Lung microvascular endothelial cell (primary cell): ENCODE data around the gene KDM5C. TPM values are rescaled to one million over a fixed set of nuclear protein-coding genes. Genes with fewer than 3 reads are reported as not detected.
A peak's percentile ranks its signal among the peaks of the same experiment; 100 is the strongest.

Experiments used
- DNase-seq, 2 donors: peaks; one replicate each; pipeline versions ENCODE4 v3.0.0 to v3.0.0-alpha.2; 2010; ENCODE audit warnings: low read depth in 2 of 2
- total RNA-seq: library from RNA; depleted of rRNA; stranded (reverse); fragments of >200 nt; gene quantifications from 2 replicates; pipeline ENCODE4 v1.2.1, GENCODE V29; 2014

The KDM5C gene
- total RNA-seq, 1 donor from 2014 or later = 49.8 TPM

DNA sequence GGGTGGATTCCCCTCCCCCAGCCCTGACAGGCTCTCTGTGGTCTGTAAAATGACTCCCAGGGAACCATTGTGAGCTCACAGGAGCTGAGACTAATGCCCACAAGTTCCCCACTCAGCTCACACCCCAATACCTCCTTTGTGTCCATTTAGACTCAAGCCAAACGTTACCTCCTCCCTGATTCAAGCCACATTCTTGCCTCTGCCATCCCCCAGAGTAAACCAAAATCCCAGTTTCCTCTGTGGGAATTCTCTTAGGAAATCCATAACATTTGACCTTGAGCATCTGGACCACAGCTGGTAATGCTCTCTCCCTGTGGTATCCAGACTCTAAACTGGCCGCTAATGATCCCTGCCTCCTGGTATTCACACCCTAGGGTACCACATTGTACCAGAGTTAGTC, 26.3 kb upstream of the KDM5C start:
- no peak for DNase-seq

DNA sequence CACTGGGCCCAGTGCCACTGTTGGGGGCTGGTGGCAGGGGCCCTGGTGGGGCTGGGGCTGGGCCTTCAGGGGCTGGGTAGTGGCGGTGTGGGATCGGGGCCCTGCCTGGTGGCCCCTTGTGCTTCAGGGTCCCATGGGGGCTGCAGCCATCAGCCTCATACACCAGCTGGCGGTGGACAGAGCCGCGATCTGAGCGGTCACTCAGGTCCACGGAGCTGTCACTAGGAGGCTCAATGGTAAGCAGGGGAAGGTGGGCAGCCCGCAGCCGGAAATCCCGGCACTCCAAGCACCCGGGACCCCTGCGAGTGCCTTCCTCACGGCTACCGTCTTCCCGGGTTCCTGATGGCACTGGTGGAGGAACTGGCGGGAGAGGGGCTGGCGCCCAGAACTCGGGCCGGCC, 25.5 kb upstream of the KDM5C start:
- DNase-seq = no peak

DNA sequence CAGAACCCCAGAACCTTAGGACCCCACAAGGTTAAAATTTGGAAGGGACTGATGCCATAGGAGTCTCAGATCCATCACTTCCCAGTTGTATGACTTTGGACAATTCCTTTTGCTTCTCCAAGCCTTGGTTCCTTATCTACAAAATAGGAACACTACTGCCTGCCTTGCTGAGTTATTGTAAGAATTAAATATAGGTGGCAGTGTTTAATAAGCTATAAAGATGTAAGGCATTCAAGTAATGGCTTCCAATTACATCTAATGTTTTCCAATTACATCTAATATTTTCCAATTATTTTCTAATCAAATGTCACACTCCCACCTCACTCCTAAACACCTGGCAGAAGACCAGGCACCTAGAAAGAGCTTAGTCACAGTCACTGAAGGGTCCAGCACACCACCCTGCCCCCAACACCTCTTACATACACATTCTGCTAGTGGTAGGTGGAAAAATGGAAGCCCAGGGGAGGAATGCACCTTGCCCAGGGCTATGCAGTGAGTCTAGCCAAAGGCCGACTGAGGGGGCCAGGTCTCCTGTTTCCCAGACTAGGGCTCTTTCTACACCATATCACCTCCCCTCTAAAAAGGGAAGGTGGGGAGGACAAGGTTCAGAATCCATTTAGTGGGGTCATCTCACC, 24.5 kb upstream of the KDM5C start:
- DNase-seq = no peak

DNA sequence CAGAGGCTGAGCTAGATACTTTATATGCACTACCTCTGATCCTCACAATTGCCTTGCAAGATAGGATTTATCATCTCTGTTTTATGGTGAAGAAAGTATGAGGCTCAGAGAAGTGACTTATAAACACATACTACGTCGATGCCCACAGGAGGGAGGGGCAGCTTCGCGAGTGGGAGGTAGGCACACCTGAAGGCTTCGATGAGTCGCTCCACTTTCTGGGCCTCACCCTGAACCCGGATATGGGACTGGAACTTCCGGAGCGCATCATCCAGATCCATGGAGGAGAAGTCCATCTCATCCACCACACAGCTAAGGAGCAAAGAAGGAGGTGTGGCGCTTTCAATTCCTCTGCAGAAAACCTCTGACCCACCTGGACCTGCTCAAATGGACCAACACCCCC, 22.9 kb upstream of the KDM5C start:
- DNase-seq = no peak

DNA sequence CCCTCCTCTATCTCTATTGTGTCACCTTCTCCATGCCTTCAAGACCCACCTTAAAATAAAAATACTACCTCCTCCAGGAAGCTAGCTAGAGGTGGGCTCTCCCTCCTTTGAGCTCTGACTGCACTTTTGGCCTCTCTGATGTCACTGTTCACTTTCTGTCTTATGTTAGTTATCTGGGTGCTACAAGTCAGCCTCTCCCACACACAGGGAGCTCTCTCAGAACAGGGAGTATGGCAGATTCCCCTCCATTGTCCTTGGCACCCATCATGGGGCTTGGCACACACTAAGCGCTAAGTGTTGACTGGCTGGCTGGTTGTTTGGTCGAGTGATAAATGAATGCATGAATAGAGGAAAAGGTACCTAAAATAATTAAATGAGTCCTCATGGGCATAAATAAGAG, 21.2 kb upstream of the KDM5C start:
- DNase-seq = no peak

DNA sequence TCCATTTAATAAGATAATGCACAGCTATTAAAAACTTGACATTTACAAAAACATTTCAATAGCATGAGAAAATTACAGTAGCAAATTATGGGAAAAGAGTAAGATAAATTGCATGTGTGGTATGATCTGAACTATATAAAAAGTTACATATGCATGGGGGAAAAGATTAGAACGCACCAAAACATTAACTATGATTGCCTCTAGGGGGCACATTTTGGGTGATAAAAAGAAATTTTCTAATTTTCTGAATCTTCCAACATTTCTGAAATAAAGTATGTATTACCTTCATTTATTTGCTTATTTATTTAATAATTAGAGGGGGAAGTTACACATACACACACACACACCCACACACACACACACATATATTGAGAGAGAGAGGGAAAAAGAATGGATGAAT, 19.6 kb upstream of the KDM5C start:
- DNase-seq = no peak

DNA sequence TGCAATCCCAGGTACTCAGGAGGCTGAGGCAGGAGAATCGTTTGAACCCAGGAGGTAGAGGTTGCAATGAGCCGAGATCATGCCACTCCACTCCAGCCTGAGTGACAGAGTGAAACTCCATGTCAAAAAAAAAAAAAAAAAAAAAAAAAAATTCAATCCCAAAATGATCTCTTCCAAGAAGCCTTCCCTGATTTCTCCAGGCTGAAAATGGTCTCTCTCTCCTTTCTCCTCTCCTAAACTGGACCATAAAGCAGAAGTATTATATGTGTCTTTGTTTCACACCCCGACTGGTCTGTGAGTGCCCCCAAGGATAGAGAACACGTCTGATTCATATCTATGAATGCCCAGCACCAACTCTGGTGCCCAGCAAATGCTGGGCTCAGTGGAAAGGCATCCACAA, 17.3 kb upstream of the KDM5C start:
- no peak for DNase-seq

DNA sequence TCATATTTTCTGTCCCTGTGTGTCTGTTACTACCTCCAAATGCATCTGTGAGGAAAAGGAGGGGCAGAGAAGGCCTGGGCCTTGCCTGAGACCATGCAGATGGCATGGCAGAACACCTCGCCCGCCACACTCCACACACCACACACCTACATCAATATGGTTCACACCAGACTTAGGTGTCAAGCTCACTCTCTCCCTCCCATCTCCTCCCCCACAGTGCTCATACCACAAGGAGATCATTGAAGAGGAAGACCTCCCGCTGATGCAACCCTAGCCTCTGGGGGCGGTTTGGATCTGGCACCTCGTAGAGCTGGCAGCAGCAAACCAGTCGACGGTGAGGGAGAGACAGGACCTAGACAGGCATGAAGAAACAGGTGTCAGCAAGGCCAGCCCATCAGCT, 16.6 kb upstream of the KDM5C start:
- DNase-seq = no peak

DNA sequence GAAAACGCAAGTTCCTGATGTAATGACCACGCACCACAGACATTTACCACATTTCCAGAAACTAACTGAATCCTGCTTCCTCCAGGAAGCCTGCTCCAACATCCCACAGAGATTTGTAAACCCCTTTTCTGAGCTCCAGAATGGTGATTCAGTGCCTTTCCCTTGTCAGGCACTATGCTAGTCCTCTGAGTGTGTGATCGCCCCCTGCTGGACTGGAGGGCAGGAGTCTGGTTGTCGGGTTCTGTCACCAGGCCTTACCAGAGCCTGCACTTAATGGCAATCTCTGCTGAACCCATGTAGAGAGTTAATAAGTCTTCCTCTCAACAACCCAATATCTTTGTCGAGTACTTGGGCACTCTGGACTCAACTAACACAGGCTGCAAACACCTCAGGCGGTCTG, 14.5 kb upstream of the KDM5C start:
- DNase-seq = no peak

DNA sequence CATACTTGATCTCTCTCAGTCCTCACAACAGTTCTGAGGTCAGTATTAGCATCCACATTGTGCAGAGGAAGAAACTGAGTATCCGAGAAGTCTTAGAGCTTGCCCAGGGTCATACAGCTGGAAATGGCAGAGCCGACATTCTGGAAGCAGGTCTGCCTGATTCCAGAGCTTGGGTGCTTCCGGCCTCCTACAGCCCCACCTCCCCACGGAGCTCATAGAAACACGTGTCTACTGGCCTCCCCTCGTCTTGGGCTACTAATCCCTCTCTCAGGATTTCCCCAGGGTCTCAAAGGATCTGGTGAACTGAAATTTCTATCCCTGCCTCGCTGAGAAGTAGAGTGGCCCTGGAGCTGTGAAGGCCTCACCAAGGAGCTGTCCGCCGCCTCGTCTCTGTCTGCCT, 12.0 kb upstream of the KDM5C start:
- DNase-seq = no peak

DNA sequence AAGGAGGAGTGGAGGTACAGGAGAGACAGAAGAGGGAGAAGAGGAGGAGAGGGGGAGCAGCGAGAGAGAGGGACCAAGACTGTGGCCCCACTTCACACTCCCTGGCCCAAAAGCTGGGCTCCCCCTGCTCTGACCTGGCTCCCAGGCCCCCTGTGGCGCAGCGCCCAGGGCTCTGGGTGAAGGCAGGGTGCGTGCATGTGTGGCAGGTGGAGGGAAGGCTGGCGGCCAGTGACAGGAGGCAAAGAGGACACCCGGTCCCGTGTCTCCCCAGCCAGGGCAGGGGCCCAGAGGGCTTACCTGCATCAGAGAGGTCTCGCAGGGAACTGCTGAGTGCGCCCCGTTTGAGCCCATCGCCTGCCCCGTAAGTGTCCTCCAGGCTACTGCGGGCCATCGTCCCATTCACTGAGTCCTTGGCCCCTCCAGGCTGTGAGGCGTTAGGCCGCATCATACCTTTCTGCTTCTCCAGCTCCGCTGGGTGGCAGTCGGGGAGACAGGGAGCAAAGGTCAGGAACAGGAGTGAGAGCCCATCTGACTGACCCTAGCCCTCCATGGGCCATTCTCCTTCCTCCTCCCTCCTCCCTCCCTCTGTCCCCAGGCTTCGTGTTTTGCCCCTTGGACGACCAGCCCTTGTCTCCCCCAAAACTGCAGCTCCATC, 11.1 kb upstream of the KDM5C start:
- no peak for DNase-seq

DNA sequence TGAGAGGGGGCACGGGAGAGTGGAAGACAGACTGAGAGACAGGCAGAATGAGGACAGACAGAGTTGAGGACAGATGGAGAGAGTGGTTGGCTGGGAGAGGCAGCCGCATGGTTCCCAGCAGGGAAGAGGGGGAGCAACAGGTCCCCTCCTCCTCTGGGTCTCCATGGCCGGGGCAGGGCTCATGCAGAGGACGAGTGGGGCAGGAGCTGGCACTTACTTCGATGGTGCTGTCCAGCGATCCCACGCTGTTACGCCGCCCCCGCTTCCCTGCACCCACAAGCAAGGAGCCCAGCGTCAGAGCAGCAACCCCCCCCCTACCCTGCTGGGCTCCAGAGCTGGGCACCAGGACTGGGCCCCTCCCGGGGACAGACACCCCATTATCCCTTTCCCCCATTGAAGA, 10.6 kb upstream of the KDM5C start:
- no peak for DNase-seq

DNA sequence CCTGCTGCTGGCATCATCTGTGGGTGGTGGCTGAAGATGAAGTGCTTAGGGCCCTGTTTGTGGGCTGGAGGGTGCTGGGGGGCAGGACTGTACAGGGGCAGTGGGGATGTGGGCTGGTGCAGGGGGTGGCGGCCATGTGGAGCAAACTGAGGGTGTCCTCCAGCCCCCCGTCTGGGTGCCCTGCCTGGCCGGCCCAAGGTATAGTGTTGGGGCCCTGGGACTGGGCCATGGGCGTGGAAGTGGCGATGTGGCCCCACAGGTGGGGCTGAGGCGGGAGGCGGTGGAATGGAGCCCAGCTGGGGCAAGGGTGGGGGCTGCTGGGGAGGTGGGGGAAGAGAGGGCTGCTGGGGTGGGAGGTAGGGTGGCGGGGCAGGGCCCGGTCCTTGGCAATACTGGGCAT, 9.5 kb upstream of the KDM5C start:
- no peak for DNase-seq

DNA sequence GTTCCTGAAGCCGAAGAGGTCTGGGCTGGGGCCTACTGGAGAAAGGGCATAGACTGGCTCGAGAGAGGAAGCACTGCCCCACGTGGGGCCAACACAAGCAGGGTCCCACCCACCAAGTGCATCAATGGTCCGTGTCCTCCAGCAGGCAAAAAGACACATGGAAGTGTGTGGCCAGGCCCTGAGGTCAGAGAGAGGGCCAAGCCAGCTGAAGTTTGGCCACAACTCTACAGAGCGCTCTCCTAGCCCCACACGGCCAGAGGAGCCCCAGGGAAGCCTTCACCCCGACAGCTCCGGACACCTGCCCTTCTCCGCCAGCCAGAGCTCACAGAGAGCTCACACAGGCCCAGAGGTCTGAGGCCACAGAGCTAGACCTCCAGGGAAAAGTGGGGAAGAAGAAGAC, 8.5 kb upstream of the KDM5C start:
- DNase-seq = no peak

DNA sequence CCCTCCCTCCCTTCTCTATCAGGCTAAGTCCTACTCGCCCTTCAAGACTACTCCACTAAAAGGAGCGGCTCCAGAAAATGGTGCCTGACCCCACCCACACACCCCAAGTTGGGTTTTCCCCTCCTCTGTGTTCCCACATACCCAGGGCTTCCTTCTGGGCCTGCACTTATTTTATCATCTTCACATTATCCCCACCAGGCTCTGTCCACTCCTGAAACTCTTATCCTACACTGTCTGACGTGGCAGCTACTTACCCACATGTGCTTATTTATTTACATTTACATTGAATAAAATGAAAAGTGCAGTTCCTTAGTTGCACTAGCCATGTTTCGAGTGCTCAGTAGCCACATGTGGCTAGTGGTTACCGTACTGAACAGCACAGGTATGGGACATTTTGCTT, 5.1 kb upstream of the KDM5C start:
- no peak for DNase-seq

DNA sequence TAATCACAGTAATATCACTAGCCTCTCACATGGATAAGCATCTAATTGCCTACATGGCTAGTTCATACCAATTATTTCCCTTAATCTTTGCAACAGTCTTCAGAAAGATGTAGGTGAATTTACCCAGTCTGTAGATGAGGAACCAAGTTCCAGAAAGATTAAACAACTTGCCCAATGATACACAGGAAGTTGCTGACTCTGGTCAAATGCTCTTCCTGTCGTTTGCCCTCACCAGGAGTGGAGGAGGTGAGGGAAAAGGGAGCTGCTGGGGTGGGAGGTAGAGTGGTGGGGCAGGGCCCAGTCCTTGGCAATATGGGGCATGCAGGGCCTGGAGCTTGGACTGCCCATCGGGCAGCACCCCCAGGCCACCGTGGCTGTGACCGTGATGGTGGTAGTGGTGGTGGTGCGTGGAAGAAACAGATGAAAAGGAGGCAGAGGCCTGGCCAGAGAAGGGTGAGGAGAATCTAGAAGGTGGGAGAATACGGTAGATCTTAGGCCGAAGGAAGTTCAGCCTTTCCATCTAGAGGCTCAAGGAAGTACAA, 2.3 kb upstream of the KDM5C start:
- no peak for DNase-seq

DNA sequence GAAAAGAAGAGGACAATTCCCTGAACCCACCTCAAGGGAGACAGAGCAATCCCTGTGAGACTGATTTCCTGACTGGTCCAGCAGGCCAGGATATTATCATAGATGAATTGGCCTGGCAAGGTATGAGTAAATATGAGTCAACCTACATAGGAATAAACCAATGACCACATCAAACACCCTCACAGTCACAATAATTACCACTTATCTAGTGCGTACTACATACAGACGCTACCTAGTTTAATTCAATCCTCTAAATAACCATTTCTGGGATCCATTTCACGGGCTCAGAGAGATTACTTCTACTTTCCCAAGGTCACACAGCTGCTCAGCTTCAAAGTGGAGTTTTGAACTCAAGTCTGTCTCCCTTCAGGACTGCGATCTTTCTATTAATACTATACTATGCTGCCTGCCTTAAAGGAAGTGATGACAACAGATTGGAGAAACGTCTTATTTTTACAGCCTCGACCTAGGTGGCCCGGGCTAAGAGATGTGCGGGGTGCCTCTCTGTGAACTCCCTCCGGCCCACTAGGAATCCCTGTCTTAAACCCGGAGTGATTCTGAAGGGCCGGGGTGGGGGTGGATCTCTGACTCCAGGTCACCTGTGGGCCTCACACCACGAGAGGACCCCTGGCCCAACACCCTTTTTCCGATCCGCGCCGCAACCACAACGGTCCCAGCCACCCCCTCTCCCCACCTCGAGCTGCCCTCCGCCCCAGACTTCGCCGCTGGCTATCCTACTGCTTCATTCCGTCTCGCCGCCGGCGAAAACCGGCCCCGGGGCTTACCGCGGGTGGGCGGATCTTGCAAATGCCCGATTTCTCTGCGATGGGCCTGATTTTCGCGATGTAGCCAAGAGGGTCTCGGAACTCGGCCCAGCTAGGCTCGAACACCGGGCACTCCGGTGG, 800 bp downstream of the KDM5C start:
- DNase-seq = peak; percentile 54 to 77

DNA sequence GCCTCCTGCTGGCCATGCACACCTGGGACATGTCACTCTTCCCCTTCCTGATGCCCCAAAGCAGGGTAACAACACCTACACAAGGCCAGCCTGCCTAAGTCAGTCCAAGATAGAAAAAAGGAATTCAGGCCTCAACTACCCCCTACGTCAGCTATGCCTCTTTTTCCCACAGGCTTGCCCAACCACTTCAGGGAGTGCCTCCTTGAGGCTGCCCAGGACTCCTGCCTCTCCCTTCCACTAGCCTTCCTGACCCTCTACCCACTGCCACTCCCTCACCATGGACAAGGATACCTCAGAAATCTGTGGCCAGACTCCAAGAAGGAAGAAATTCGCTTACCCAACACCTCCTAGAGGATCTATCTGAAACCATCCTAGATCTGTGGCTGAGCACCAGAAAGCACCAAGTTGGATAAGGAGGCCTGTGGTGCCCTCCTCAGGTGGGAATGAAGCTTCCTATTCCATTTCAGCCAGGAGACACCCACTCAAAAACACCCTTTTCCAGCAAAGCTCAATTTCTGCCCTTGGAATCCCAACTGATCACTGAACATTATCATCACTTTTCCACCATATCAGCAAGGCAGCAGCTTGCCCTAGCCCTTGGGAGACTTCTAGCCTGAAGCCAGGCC, 1.8 kb downstream of the KDM5C start:
- DNase-seq = no peak

DNA sequence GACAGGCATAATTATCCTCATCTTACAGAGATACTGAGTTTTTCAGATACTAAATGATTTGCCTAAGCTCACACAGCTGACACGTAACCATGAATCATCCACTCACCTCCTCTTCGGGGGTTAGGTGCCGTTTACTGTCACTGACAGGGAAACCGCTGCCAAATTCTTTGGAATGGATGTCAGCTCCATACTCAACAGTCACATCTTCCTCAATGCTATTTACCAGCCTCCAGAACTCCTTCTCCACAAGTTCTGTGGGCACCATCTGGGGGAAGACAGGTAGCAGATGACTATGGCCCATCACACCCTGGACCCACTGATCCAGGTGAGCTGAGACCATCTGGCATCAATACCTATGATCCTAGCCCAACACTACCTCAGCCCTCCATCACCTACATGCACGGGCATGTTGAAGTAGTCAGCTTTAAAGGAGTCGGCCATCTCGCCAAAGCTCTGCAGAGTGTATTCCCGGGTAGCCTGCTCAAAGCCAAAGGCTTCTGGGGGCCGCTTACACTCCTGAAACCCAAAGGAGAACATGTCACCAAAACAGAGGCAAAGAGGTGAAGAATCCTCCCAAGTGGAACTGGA, 13.5 kb downstream of the KDM5C start:
- no peak for DNase-seq

DNA sequence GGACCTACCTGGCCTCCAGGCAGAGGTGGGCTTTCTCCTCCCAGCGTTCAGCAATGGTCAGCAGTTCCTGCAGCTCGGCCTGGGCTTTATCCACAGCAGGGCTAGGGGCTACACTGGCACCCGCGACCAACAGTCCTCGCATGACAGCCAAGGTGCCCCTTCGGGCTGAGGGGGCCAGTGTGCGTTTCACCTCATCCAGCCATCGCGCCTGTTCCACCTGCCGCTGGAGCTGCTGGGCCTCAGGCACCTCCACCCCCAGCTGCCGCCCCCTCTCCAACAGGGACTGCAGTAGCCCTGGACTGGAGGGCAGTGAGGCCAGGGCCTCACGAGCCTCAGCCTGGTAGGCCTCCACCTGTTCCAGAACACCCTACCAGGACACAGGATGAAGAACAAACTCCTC, 28.3 kb downstream of the KDM5C start:
- no peak for DNase-seq

DNA sequence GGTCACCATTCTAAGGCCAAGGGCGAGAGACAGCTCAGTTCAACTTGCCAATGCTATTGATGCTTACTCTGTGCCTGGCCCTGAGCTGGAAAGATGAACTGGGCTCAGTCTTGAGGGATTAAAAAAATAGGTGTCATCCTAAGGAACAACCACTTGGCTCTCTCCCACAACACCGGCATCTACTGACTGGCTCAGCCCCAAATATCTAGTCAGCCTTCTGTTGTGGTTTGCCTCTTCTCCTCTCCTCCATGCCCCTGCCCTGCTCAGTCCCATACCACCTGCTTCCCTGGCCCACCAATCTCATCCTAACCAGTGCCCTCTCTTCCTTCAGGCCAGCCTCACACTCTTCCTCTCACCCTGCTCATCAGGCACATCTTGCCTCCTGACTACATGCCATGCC, 29.6 kb downstream of the KDM5C start:
- DNase-seq = no peak

DNA sequence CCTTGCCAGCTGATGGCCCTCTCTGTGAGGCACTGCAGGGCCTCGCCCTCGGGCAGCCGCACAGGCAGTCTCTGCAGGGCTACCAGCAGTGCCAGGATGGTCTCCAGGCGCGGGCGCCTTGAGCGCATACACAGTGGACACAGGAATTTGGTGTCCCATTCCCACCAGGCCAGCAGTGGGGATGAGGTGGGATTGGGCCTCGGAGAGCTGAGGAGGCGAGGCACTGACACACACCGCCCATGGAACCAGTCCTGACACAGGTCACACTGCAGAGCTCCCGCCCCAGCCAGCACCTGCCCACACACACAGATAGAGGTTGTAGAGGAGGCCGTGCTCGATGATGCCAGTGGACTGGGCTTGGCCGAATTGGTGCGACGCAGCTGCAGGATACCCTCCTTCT, 30.7 kb downstream of the KDM5C start:
- no peak for DNase-seq
